KOPT-K1 (cell line): Measurements from ENCODE around the gene KDM4B.

Experiments
- H3K27ac ChIP-seq: fragments of 200-600 bp; sonication (generic); 2 replicates; pipeline ENCODE4 v1.5.1; 2016; ENCODE audit warnings: antibody characterized with exemption, mild to moderate bottlenecking, low read depth, low read length; ENCODE audit not compliant: poor library complexity, severe bottlenecking
- H3K36me3 ChIP-seq: fragments of 200-600 bp; sonication (generic); 2 replicates; pipeline ENCODE4 v1.5.1; 2017; ENCODE audit warnings: antibody characterized with exemption, mild to moderate bottlenecking, low read length, moderate library complexity; ENCODE audit not compliant: insufficient read depth
- H3K9me3 ChIP-seq: fragments of 200-600 bp; sonication (generic); 2 replicates; pipeline ENCODE4 v1.5.1; 2017; ENCODE audit warnings: antibody characterized with exemption, low read length, mild to moderate bottlenecking; ENCODE audit not compliant: insufficient read depth, poor library complexity, severe bottlenecking

KDM4B gene

DNA sequence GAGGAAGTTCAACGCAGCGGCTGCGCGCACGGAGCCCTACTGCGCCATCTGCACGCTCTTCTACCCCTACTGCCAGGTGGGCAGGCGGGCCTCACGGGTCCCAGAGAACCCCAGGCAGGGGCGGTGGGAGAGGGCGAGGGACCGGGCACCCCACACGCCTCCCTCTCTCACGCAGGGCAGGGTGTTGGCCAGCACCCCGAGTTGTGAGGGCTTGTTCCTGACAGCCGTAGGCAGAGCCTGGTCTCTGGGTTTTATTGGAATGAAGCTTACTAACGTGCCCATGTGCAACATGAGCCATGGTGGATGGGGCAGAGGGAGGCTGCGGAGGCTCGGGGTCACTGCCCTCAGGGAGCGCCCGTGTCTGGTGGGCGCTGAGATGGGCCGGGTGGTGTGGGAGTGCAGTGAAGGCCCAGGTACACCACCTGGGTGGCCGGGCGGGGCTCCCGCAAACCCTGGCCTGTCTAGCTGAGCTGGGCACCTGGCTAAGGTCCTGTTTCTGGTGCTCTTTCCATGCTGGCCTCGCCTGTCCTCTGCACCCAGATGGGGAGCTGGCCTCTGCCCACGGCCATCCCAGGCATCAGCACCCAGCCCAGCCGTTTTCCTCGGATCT, 165.2 kb downstream of the KDM4B start:
- no peaks in the 10 kb centered on the region for H3K9me3 ChIP-seq
- H3K27ac ChIP-seq: no peak overlapping the region
- H3K36me3 ChIP-seq: peaks cover 64% of the 10 kb centered on the region

DNA sequence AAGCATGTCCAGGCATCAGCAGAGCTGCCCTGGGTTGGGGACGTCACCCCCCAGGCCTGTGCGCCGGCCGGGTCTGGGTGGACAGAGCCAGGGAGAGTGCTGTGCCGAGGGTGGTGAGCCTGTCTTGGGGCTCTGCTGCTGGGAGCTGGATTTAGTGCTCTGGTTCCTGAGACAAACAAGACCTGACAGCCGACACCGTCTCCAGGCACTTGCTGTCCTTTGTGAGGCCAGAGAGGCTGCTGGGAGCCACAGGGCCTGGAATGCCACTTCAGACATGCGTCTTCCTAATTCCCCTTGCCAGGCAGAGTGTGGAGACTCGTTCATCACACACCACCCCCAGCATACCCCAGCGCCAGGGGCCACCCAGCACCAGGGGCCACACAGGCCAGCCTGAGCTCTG, 165.8 kb downstream of the KDM4B start:
- H3K36me3 ChIP-seq: peaks cover 69% of the 10 kb centered on the region

GRCh38 chr19:5136073-5136855, 167.4 kb downstream of the KDM4B start:
- H3K27ac ChIP-seq: no peak overlapping the region
- peaks cover 76% of the 10 kb centered on the region for H3K36me3 ChIP-seq
- no peaks in the 10 kb centered on the region for H3K9me3 ChIP-seq

More for the DNA sequence above, 165.8 kb downstream of the KDM4B start:
- Histone ChIP-seq H3K9me3 (no peaks in the 10 kb centered on the region), H3K27ac (no peak overlapping the region)

DNA sequence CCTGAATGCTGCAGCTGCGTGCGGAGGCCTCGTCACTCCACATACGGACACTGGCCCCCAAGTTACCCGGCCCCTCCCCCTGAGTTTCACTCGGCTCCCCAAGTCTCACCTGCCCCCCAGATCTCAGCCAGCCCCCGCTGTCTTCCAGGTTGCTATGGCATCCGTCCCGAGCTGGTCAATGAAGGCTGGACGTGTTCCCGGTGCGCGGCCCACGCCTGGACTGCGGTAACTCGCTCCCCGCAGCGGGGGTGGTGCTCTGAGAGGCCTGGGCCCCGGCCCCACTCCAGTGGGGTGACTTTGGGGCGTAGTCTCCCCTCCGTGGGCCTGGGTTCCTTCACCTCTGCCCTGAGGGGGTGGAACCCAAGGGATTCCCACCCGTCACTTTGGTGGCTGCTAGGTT, 168.2 kb downstream of the KDM4B start:
- Histone ChIP-seq H3K27ac (no peak overlapping the region), H3K36me3 (peaks cover 85% of the 10 kb centered on the region)

DNA sequence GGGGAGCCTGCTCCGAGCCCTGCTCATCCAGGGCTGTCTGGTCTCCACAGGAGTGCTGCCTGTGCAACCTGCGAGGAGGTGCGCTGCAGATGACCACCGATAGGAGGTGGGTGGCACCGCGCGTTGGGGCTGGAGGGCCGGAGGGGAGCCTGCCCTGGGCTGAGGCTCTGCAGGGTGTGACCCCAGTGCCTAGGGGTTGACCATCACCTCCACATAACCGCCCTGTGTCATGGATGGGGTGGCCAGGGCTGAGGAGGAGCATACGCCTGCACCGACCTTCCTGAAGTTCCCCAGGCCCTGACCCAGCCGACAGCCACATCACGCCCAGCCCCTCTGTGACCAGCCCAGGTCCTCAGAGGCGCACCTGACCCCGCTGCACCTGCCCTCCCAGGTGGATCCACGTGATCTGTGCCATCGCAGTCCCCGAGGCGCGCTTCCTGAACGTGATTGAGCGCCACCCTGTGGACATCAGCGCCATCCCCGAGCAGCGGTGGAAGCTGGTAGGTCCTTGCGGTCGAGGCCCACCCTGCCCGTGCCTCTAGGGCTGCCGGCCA, 168.7 kb downstream of the KDM4B start:
- Histone ChIP-seq H3K27ac (no peak overlapping the region), H3K36me3 (peaks cover 87% of the 10 kb centered on the region), H3K9me3 (no peaks in the 10 kb centered on the region)

More for the DNA sequence above, 168.2 kb downstream of the KDM4B start:
- H3K9me3 ChIP-seq: no peaks in the 10 kb centered on the region

GRCh38 chr19:5138606-5139582, 170.0 kb downstream of the KDM4B start:
- H3K9me3 ChIP-seq: no peaks in the 10 kb centered on the region
- H3K27ac ChIP-seq: no peak overlapping the region
- peaks cover 78% of the 10 kb centered on the region for H3K36me3 ChIP-seq

DNA sequence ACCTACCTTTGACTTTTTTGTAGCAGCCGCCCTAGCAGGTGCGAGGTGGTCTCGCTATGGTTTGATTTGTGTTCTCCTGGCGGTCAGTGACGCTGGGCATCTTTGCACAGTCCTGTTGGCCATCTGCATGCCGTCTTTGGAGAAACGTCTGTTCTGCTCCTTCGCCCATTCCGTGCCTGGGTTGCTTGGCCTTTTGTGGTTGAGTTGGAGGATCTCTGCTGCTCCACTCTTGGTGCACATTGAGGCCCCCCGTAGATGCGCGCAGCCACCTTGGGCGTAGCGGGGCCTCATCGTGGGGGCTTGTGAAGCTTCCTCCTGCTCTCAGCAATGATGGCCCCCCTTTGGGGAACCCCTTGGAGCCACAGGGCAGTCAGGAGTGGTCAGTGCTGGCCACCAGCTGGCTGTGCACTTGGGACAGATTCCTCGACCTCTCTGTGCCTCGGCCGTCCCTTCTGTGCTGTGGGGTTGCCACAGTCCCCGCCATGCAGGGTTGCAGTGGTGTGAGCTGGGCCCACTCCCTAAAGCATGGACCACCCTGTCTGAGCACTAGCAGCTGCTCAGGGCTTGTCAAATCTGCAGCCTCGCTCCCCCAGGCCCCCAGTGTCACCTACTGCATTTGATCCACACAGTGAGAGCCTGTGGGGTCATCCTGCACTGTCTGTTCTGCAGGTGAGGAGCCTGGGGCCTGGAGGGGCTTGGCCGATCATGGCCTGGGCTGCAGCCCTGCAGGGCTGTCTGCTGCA, 170.8 kb downstream of the KDM4B start:
- no peak overlapping the region for H3K27ac ChIP-seq
- no peaks in the 10 kb centered on the region for H3K9me3 ChIP-seq
- H3K36me3 ChIP-seq: peaks cover 74% of the 10 kb centered on the region

DNA sequence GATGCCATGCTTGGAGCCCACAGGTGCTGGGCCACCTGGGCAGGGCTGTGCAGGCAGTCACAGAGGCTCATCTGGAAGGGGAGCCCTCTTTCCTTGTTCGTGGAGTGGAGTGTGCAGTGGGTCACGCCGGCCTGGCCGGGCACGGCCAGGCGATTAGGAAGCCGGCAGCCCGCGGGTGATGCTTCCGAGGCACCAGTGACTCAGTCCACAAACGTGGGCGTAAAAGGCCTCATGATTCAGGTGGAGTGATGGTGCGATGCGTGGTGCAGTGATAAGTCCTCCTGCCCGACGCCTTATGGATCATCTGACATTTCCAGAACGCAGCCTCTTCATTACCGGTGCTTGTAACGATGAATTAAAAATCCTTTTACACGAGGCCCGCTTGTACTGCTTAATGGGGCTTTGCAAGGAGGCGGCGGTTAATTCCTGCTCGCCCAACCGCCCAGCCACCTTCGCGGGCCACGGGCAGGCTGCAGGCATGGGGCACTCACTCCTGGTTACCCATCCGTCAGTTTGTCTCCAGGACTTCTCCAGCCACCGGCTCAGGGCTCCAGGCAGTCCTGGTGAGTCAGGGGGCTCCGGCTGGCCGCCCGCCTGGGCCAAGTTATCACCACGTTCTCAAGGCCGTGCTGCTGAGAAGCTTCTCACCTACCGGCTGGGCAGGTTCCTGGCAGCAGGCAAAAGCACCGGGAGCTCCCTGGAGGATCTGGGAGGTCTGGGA, 172.4 kb downstream of the KDM4B start:
- peaks cover 73% of the 10 kb centered on the region for H3K36me3 ChIP-seq
- no peak overlapping the region for H3K27ac ChIP-seq
- no peaks in the 10 kb centered on the region for H3K9me3 ChIP-seq

DNA sequence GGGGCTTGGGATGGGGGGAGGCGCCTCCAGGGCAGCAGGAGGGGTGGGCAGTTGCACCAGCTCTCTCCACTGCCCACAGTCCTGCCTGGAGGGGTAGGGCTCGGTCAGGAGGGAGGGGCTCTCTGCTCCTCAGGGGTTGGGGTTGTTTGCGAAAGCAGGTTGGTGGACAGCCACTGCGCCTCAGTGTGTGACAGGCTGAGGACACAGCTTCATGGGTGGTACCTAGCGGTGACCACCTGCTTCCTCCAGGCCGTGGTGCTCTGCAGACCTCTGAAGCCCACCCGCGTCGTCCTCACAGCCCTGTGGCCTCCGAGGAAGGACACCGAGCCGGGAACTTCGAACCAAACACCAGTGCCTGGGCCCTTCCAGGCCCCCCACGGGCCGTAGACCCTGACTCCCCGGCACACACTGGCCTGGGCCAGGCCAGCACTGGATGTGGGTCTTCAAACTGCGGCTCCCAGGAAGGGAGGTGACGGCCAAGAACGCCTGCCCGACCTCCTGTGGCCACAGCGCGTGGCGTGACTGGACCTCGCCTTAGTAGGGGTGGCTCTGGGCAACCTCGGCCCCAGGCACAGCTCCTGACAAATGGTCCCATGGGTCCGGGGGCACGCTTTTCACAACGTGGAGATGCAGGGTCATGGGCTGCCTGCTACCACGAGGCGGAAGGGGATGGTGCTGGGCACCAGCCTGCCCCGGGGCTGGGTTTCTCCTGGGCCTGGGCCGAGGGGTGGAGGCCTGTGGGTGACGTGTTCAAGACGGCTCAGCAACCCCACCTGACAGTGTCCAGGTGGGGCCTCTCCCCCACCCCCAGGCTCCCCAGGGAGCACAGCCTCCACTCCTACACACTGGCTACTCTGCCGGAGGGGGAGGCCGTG, 173.2 kb downstream of the KDM4B start:
- H3K36me3 ChIP-seq: peaks cover 74% of the 10 kb centered on the region
- H3K27ac ChIP-seq: peak overlapping the region; percentile 21
- no peaks in the 10 kb centered on the region for H3K9me3 ChIP-seq

DNA sequence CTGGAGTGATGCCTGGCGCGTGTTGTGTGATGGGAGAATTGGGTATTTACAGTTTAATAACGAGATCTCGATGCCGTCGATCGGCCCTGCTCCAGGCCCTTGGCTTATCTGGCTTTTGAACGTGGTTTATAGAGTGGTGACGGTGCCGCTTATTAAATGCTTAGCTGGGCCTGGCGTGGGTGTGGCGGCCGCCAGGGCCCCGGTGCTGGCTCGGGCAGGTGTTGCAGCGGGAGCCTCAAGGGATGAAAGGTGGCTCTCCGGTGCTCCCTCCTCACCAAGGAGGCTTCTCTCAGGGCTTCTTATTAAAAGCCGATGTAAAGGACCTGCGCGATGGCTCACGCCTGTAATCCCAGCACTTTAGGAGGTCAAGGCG, 173.8 kb downstream of the KDM4B start:
- peak overlapping the region; percentile 21 for H3K27ac ChIP-seq
- no peaks in the 10 kb centered on the region for H3K9me3 ChIP-seq
- H3K36me3 ChIP-seq: peaks cover 72% of the 10 kb centered on the region

- Histone ChIP-seq H3K27ac (peak overlapping the region; percentile 21), H3K9me3 (no peaks in the 10 kb centered on the region), H3K36me3 (peaks cover 67% of the 10 kb centered on the region; the same call in 1 of the 2 replicates)
These were observed 174.8 kb downstream of the KDM4B start for GRCh38 chr19:5143471-5144411.

GRCh38 chr19:5144545-5145179, 175.7 kb downstream of the KDM4B start:
- H3K36me3 ChIP-seq: peaks cover 59% of the 10 kb centered on the region; the same call in 1 of the 2 replicates
- H3K9me3 ChIP-seq: no peaks in the 10 kb centered on the region
- no peak overlapping the region for H3K27ac ChIP-seq
